Peyer's patch (tissue), 4 donors: ENCODE data around the gene DMKN. TPM values are rescaled to one million over a fixed set of nuclear protein-coding genes. Genes with fewer than 3 reads are reported as not detected.

Experiments used
- DNase-seq, 3 donors: peaks; one replicate each; pipeline ENCODE4 v3.0.0-alpha.2; 2017 to 2019
- H3K27ac ChIP-seq, 4 donors: fragments of 200-600 bp; sonication (generic); one replicate each; pipeline ENCODE4 v1.5.1; 2016 to 2019
- H3K27me3 ChIP-seq, 2 donors: fragments of 200-600 bp; sonication (generic); one replicate each; pipeline ENCODE4 v1.5.1; 2019
- H3K36me3 ChIP-seq, 3 donors: fragments of 200-600 bp; sonication (generic); one replicate each; pipeline ENCODE4 v1.5.1; 2016 to 2019
- H3K4me1 ChIP-seq, 4 donors: fragments of 200-600 bp; sonication (generic); one replicate each; pipeline ENCODE4 v1.5.1; 2016 to 2019
- H3K4me3 ChIP-seq, 4 donors: fragments of 200-600 bp; sonication (generic); 1 replicate in 3 of 4; 2 replicates in 1 of 4; pipeline ENCODE4 v1.5.1; 2016 to 2019; ENCODE audit warnings: mild to moderate bottlenecking in 1 of 4
- H3K9me3 ChIP-seq, 4 donors: fragments of 200-600 bp; sonication (generic); one replicate each; pipeline ENCODE4 v1.5.1; 2016 to 2019; ENCODE audit warnings: mild to moderate bottlenecking in 1 of 4
- POLR2A ChIP-seq, 2 donors: fragments of 450-650 bp; IDR thresholded peaks; one replicate each; pipeline ENCODE4 v1.5.1; 2017; ENCODE audit warnings: antibody characterized with exemption in 2 of 2, mild to moderate bottlenecking in 2 of 2, moderate library complexity in 2 of 2
- total RNA-seq, 4 donors: library from RNA; depleted of rRNA; stranded (reverse); fragments of >200 nt; gene quantifications; one replicate each; pipeline ENCODE4 v1.1.0, GENCODE V29; 2016
- TF ChIP-seq, protein P1 (sequence below), 6 experiments: fragments of 450-650 bp in 4 of 6; fragments of 200-600 bp in 2 of 6; sonication (generic) in 1 of 6; IDR thresholded peaks; one replicate each; pipeline ENCODE4 v1.5.1; 2017 to 2019; ENCODE audit warnings: antibody characterized with exemption in 6 of 6, mild to moderate bottlenecking in 3 of 6, moderate library complexity in 1 of 6

The DMKN gene
- total RNA-seq, 4 donors from 2014 or later: 1.9 to 29.7 (median 10.7) TPM; not detected in 1

DNA sequence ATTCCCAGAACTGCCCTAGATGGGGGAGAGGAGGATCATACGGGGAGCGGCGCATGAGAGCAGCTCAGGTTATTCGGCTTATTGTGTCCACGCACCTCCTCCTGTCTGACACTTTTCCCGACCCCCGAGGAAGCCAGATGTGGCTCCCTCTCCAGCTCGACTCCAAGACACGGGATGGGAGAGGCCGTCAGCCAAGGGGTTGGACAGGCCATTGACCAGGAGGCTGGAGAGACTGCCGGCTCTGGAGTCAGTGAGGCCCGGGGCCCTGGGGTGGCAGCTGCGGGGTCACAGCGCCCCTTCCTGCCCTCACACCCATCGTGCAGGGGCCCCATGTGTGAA, 2.9 kb downstream of the DMKN start:
- Histone ChIP-seq H3K9me3 (no peaks in the 10 kb centered on the region), H3K36me3 (no peaks in the 10 kb centered on the region), H3K27me3 (no peaks in the 10 kb centered on the region), H3K4me3 (peak overlapping the region in 2 of 4 donors; percentile 32 to 35), H3K27ac (peak overlapping the region in 1 of 4 donors; percentile 26), H3K4me1 (peaks cover 0 to 13% (median 3%) of the 10 kb centered on the region in 4 donors)
- DNase-seq: no peak
- no peak for TF ChIP-seq POLR2A (IDR thresholded peaks at IDR 0.05)
- TF ChIP-seq, protein P1, sequence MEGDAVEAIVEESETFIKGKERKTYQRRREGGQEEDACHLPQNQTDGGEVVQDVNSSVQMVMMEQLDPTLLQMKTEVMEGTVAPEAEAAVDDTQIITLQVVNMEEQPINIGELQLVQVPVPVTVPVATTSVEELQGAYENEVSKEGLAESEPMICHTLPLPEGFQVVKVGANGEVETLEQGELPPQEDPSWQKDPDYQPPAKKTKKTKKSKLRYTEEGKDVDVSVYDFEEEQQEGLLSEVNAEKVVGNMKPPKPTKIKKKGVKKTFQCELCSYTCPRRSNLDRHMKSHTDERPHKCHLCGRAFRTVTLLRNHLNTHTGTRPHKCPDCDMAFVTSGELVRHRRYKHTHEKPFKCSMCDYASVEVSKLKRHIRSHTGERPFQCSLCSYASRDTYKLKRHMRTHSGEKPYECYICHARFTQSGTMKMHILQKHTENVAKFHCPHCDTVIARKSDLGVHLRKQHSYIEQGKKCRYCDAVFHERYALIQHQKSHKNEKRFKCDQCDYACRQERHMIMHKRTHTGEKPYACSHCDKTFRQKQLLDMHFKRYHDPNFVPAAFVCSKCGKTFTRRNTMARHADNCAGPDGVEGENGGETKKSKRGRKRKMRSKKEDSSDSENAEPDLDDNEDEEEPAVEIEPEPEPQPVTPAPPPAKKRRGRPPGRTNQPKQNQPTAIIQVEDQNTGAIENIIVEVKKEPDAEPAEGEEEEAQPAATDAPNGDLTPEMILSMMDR (IDR thresholded peaks at IDR 0.05): no peak

DNA sequence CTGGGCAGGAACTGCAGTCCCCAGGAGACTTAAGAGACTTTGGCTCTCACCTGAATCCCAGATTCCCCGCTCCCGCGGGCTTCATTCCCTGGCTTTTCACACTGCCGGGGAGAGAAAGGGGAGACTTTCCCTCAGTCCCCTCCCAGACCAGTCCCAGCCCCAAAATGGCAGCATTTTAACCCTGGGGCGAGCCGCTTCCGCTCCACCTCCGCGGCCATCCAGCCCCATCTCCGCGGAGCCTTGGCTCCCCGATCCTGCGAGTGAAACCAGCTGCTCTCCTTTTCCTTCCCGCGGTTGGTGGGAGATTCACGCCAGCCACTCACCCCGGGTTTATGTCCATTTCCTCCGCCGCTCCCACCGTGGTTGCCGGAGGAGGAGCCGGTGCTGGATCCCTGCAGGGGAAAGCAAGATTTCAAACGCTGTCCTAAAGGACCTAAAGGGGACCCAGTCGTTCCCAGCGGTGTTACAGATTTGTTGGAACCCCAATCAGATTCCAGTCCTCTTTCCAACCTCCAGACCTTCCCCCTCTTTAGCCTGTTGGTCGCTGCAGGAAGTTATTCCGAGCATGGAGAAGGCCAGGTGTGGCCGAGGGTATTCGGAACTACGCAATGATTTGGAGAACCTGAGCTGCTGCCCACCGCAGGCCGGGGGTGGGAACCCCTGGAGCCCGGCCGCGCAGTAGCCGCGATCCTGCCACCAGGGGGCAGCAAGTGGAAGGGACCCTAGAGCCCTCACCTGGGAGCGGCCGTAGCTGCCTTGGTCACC, 3.4 kb downstream of the DMKN start:
- Histone ChIP-seq H3K27ac (peak overlapping the region in 3 of 4 donors; percentile 26 to 48 (median 26)), H3K4me1 (peaks cover 0 to 13% (median 3%) of the 10 kb centered on the region in 4 donors), H3K27me3 (no peaks in the 10 kb centered on the region), H3K9me3 (no peaks in the 10 kb centered on the region), H3K4me3 (peak overlapping the region; percentile 19 to 35 (median 32)), H3K36me3 (no peaks in the 10 kb centered on the region)
- DNase-seq: peak; percentile 77 to 90 (median 82)
- TF ChIP-seq POLR2A (IDR thresholded peaks at IDR 0.05): no peak
- TF ChIP-seq, protein P1 (IDR thresholded peaks at IDR 0.05): peak; percentile 72 to 92 (median 77)

DNA sequence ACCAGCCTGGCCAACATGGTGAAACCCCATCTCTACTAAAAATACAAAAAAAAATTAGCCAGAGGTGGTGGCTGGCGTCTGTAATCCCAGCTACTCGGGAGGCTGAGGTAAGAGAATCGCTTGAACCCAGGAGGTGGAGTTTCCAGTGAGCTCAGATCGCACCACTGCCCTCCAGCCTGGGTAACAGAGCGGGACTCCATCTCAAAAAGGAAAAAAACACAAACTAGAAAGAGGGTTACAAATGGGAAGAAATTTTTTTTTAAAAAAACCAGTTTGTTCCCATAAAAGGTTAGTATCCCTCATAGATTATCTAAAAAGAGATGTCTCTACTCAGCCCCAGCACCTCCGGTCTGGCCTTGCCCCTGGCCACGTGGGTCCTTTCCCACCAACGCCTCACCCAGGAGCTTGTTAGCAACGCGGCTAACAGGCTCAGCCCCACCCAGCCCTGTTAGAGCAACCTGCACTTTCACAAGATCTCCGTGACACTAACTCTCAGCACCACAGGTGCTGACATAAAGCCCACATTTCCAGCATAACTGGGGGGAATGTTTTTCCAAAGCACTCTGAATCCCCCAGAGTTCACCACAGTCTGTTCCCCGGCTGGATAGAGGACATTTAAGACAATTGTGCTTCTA, 4.3 kb downstream of the DMKN start:
- Histone ChIP-seq H3K27ac (peak overlapping the region in 1 of 4 donors; percentile 48), H3K4me3 (peak overlapping the region; percentile 19 to 35 (median 32)), H3K36me3 (no peaks in the 10 kb centered on the region), H3K4me1 (peaks cover 0 to 13% (median 3%) of the 10 kb centered on the region in 4 donors), H3K9me3 (no peaks in the 10 kb centered on the region), H3K27me3 (no peaks in the 10 kb centered on the region)
- TF ChIP-seq, protein P1 (IDR thresholded peaks at IDR 0.05): no peak
- no peak for TF ChIP-seq POLR2A (IDR thresholded peaks at IDR 0.05)
- peak in 2 of 3 donors; percentile 56 to 75 for DNase-seq

DNA sequence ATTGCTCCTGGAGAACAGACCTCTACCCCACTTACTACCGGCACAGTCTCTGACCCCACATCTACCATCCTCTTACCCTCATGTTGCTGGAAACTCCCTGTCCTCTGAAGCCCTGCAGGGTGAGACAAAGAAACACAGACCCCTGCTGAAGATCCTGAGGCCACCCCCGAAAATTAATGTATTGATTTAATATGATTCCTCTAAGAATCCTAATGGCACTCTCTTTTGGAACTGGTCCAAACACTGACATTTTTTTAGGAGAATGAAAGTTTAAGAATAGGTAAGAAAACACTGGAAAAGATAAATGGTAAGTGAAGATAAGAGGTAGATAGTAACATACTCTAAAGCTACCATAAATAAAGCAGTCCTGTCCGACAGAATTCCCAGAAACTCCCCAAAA, 5.3 kb downstream of the DMKN start:
- no peak overlapping the region for H3K4me3 ChIP-seq
- DNase-seq: no peak
- H3K4me1 ChIP-seq: peaks cover 0 to 13% (median 3%) of the 10 kb centered on the region in 4 donors
- H3K27ac ChIP-seq: no peak overlapping the region
- H3K36me3 ChIP-seq: no peaks in the 10 kb centered on the region
- H3K9me3 ChIP-seq: no peaks in the 10 kb centered on the region
- no peak for TF ChIP-seq POLR2A (IDR thresholded peaks at IDR 0.05)
- TF ChIP-seq, protein P1 (IDR thresholded peaks at IDR 0.05): no peak
- H3K27me3 ChIP-seq: no peaks in the 10 kb centered on the region

DNA sequence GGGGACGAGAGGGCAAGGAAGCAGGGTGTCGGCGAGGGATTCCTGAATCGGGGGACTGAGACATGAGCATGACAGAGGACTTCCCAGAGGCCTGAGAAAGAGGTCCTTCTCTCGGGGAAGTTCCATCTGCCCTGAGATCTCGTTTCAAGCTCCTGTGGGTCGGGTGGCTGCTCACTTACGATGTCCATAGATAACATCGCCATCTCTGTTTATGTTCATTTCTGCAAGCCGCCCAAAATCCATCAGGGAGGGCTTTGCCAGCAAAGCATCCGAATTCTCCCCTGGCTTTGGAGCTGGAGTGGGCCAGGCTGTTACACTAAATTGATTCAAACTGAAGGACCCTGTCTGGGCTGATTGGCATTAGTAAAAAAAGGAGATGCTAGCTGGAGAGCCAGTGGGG, 5.9 kb downstream of the DMKN start:
- Histone ChIP-seq H3K4me1 (peaks cover 0 to 13% (median 3%) of the 10 kb centered on the region in 4 donors), H3K9me3 (no peaks in the 10 kb centered on the region), H3K27ac (no peak overlapping the region), H3K36me3 (no peaks in the 10 kb centered on the region), H3K27me3 (no peaks in the 10 kb centered on the region), H3K4me3 (no peak overlapping the region)
- TF ChIP-seq, protein P1 (IDR thresholded peaks at IDR 0.05): no peak
- no peak for TF ChIP-seq POLR2A (IDR thresholded peaks at IDR 0.05)
- no peak for DNase-seq
